Activated T-cell treated with anti-CD3 and anti-CD28 coated beads for 48 hours (primary cell): Measurements from ENCODE around the gene SLC10A1.

ENCODE experiments used
- DNase-seq: peaks from one replicate; pipeline ENCODE4 v3.0.0-alpha.2; 2020; ENCODE audit warnings: low read depth

The SLC10A1 gene

GRCh38 chr14:69808919-69809808, 12.1 kb upstream of the SLC10A1 start:
- no peak for DNase-seq

DNA sequence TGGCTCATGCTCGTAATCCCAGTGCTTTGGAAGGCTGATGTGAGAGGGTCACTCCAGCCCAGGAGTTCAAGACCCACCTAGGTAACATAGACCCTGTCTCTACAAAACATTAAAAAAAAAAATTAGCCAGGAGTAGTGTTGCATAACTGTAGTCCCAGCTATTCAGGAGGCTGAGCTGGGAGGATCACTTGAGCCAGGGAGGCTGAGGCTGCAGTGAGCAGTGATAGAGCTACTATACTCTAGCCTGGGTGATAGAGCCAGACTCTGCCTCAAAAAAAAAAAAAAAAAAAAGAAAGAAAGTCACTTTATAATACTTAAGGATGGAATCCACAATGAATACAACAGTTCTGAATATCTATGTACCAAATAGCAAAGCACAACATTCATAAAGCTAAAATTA, 10.2 kb upstream of the SLC10A1 start:
- DNase-seq = no peak

DNA sequence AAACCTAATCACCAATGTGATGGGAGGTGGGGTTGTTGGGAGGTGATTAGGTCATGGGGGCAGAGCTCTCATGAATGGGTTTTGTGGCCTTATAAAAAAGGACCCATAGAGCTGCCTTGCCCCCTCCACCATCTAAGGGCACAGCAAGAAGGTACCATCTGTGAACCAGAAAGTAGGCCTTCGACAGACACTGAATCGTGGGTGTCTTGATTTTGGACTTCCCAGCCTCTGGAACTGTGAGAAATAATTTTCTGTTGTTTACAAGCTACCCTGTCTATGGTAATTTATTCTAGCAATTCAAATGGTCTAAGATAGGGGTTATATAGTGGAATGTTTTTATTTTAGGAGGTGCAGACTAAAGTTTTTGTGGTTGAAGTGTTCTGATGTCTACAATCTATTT, 7.9 kb upstream of the SLC10A1 start:
- DNase-seq = no peak

GRCh38 chr14:69803753-69804152, 6.7 kb upstream of the SLC10A1 start:
- DNase-seq = no peak

DNA sequence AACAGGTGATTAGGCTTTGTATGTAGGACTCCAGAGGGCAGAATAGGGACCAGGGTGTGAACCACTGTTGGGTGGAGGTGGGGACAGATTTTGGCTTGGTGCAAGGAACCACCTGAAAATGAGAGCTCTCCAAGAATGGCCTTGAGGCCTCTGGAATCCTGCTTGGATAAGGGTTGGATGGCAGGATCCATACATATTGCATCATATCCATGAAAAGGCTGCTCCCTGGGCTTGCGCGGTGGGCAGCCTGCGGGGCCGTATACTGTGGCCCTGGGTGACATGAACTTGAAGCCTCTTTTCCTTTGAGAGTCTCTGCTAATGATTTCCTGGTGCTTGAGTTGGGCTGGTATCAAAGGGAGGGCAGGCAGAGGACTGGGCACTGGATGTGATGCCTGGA, 1.3 kb upstream of the SLC10A1 start:
- no peak for DNase-seq

GRCh38 chr14:69797573-69798338, 715 bp upstream of the SLC10A1 start:
- DNase-seq = no peak

DNA sequence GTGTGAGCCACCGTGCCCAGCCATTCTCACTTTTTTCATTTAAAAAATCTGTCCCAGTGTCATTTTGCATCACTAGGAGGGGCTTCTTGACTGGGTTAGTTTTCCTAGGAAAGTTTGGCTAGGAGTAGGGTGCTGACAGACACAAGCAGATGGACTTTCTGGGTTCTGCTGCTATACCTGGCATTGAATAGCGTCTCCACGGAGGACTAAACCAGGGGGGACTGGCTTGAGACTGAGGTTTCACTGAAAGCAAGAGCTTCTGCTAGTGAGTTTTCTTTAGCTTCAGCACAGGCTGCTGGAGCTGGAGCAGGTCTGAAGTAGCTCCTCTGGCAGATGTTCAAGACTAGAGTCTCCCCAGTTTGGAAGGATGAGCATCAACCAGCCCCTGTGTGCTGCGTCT, 1.4 kb downstream of the SLC10A1 start:
- DNase-seq = no peak

- DNase-seq = no peak
Measured at GRCh38 chr14:69794791-69795190, 2.2 kb downstream of the SLC10A1 start.

DNA sequence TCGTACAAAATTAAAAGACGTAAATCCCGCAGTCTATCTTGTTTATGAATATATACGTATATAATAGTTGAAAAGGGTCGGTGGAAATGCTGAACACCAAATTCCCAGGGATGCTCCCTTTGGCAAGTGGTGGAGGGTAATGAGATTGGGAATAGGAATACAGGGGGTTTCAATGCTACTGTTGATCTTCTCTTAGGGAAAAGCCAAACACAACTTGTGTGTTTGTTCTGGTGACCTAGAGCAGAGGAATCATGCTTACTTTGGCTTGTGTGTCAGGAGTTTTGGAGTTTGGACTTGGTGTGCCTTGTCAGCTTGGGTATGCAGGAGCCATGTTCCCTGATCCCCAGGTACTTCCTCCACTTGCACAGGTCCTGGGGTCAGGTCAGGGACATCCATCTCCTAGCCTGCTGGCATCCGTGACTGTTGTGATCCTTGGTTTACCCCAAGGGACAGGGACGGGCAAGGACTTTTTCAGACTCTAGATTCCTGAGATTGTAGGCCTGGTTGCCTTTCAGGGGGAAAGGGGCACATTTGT, 4.1 kb downstream of the SLC10A1 start:
- DNase-seq = no peak

DNA sequence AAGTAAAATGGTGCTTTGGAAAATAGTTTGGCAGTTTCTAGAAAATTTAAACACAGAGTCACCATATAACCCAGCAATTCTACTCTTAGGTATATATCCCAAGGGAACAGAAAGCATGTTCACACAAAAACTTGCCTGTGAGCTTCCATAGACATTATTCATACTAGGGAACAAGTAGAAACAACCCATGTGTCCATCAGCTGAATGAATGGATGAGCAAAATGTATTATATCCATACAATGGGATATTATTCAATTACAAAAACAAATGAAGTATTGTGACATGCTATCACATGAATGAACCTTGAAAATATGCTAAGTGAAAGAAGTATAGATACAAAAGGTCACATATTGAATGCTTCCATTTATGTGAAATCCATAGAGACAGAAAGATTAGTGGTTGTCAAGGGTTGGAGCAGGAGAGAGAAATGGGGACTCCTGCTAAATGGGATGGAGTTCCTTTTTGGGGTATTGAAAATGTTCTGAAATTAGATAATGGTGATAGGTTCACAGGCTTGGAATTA, 7.9 kb downstream of the SLC10A1 start:
- DNase-seq = no peak

GRCh38 chr14:69786603-69787002, 10.4 kb downstream of the SLC10A1 start:
- DNase-seq = no peak

DNA sequence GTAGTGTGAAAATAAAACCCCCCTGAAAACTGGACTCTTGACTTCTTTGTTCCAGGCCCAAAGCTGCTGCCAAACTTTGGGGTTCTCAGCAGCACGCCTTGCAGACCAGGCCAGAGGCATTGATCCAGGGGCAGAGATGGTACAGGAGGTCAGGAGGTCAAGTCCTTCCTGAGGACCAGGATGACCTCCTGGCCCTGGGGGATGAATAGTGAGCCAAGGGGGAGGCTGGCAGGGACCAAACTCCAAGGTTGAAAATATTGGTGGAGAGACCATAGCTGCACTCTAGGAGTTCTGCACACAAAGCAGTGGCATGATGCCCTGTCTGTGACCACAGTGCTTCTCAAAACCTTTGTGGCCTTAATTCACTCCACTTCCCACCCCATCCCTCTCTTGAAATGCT, 12.1 kb downstream of the SLC10A1 start:
- DNase-seq = no peak

GRCh38 chr14:69780952-69781351, 16.1 kb downstream of the SLC10A1 start:
- DNase-seq = no peak

DNA sequence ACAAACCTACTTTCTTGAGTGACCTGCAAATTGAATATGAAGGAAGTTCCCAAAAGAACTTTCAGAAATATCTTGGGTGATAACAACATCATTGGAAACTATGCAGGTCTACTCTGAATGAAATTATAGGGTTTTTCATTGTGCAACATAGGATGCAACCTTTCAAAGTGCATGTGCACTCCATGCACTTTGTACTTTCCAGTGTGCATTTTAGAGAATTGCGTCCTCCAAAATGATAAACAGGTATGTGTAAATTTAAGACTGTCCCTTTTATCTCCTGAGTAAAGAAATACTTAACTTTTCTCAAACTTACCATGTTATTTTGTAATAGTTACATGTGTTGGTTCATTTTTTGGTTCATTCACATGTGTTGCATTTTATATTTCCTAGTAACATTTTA, 16.9 kb downstream of the SLC10A1 start:
- DNase-seq = no peak

- DNase-seq = no peak
Measured at GRCh38 chr14:69779088-69779487, 18.0 kb downstream of the SLC10A1 start.

DNA sequence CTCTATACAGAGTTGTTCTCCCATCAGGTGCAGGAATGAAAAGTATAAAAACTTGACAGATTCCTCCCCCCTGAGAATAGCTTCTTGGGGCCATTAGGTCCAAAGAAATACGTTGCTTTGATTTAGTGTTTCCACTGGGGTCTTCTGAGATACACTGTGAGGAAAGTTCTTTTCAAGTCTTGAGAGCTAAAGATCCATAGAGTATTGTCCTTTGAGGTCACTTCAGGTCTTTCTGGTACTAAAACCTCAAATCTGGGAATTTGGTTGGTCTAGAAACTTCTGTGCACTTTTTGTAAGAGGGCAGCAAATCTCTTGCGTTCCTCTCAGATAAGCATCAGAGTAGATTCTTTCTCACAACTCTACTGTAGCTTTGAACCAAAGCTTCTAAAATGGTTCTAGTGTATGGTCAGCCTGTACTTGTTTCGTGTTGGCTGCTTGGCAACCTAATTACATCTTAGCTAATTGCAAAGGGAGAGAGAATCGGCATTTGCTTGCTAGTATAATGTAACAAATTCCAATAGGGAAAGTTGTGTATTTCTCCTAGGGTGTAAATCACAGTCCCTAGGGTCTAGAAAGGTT, 20.1 kb downstream of the SLC10A1 start:
- DNase-seq = no peak

DNA sequence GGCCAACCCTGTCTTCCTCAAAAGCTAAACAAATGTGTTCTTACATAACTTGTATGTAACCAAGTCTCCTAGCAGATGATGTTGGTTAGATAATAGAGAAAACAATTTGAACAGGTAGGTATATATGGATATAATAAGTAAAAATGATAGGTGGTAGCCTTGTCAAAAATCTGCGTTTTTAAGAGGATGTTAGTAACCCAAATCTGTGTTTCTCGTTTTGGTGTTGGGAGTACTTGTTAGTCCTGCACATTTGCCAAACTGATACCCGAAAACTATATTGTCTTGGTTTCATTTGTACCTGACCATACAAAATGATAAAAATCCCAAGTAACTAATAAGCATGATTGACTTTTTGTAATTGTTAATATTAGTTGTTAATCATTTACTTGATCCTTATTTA, 22.0 kb downstream of the SLC10A1 start:
- no peak for DNase-seq

DNA sequence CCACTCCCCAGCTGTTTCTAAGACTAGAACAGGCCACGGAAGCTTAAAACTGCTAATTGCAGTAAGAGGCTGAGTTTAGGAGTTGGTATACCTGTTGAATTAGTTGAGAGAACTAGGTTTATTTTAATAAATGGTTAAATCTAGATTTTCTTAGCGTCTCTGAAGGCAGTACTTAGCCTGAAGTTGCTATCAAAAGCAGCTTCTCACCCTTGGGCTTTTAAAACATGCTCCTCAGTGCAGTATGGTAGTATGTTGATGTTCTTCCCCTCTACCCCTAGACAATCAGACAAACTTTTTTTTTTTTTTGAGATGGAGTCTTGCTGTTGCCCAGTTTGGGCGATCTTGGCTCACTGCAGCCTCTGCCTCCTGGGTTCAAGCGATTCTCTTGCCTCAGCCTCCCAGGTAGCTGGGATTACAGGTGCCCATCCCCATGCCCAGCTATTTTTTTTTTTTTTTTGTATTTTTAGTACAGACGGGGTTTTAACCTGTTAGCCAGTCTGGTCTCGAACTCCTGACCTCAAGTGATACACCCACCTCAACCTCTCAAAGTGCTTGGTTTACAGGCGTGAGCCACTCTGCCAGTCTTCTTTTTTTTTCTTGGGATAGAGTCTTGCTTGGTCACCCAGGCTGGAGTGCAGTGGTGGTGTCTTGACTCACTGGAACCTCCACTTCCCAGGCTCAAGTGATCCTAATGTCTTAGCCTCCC, 23.3 kb downstream of the SLC10A1 start:
- DNase-seq = no peak

DNA sequence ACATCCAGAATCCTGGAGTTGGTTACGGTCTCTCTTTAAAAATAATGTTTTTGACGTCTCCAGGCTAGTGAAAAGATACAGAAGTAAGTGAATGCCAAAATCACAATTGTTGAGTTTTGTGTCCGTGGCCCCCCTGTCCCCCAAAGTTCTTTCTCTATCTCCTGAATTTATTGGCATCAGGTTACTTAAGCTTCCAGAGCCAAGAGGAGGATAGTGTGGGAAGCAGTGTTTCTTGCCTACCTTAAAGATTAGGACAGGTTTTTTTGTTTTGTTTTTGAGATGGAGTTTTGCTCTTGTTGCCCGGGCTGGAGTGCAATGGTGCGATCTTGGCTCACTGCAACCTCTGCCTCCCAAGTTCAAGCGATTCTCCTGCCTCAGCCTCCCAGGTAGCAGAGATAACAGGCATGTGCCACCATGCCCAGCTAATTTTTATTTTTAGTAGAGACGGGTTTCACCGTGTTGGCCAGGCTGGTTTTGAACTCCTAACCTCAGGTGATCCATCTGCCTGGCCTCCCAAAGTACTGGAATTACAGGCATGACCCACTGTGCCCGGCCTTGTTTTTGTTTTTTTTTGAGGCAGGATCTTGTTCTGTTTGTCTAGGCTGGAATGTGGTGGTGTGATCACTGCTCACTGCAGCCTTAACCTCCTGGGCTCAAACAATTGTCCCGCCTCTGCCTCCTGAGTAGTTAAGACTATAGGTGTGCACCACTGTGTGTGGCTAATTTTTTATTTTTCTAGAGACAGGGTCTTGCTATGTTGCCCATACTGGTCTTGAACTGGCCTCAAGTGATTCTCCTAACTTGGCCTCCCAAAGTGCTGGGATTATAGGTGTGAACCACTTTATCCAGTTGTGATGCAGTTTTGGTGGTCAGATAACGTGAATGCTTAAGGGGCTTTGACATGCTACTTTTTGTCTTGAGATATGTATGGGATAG, 24.7 kb downstream of the SLC10A1 start:
- DNase-seq = no peak

- no peak for DNase-seq
Measured at GRCh38 chr14:69771136-69771535, 25.9 kb downstream of the SLC10A1 start.

GRCh38 chr14:69770559-69770958, 26.5 kb downstream of the SLC10A1 start:
- no peak for DNase-seq
